GM12891 (cell line): ENCODE results near the gene PTMA.

Source experiments
- PAX5 ChIP-seq: IDR thresholded peaks from 2 replicates; pipeline ENCODE4 v1.6.1; 2011; ENCODE audit warnings: low read length, moderate library complexity, mild to moderate bottlenecking; ENCODE audit not compliant: insufficient read depth, severe bottlenecking
- POLR2A ChIP-seq: IDR thresholded peaks from 2 replicates; pipeline ENCODE4 v1.6.1; 2011; ENCODE audit warnings: low read depth, low read length, control low read depth
- POLR2AphosphoS5 ChIP-seq: IDR thresholded peaks from 2 replicates; pipeline ENCODE4 v1.6.1; 2011; ENCODE audit warnings: low read depth, low read length, control low read depth

GRCh38 chr2:231680992-231681852, 27.1 kb upstream of the PTMA start:
- TF ChIP-seq POLR2AphosphoS5 (no peak), PAX5 (no peak), POLR2A (no peak)
